Duodenal mucosa (tissue), 2 donors: ENCODE data around the gene ABR.
"Not testable (repeated sequence)": the region's sequence is repeated elsewhere in the genome, so short reads cannot be mapped to it uniquely, and the experiment has no call there.

Experiments used
- H3K27ac ChIP-seq: one replicate; pipeline ENCODE4 v1.7.0; 2013; ENCODE audit warnings: low read depth, low read length
- H3K27me3 ChIP-seq, 2 donors: one replicate each; pipeline ENCODE4 v1.7.0; 2013; ENCODE audit warnings: low read length in 2 of 2, control low read depth in 1 of 2; ENCODE audit not compliant: insufficient read depth in 2 of 2, control insufficient read depth in 1 of 2
- H3K36me3 ChIP-seq, 2 donors: one replicate each; pipeline ENCODE4 v1.7.0; 2013; ENCODE audit warnings: low read length in 2 of 2, control low read depth in 1 of 2; ENCODE audit not compliant: insufficient read depth in 2 of 2, control insufficient read depth in 1 of 2
- H3K4me1 ChIP-seq, 2 donors: one replicate each; pipeline ENCODE4 v1.7.0; 2013; ENCODE audit warnings: low read length in 2 of 2, control low read depth in 1 of 2; ENCODE audit not compliant: insufficient read depth in 2 of 2, control insufficient read depth in 1 of 2
- H3K4me3 ChIP-seq, 2 donors: one replicate each; pipeline ENCODE4 v1.7.0; 2013; ENCODE audit warnings: low read length in 2 of 2, low read depth in 1 of 2
- H3K9ac ChIP-seq, 2 donors: one replicate each; pipeline ENCODE4 v1.7.0; 2013; ENCODE audit warnings: low read length in 2 of 2, low read depth in 1 of 2
- H3K9me3 ChIP-seq, 2 donors: one replicate each; pipeline ENCODE4 v1.7.0; 2013; ENCODE audit warnings: low read length in 2 of 2, control low read depth in 1 of 2; ENCODE audit not compliant: control insufficient read depth in 1 of 2

The ABR gene

GRCh38 chr17:978103-979093 lies 201.4 kb downstream of the ABR start:
- H3K36me3 ChIP-seq = no peaks in the 10 kb centered on the region
- H3K4me1 ChIP-seq = peaks cover 4 to 13% of the 10 kb centered on the region in 2 donors
- peak overlapping the region; percentile 4 to 11 for H3K4me3 ChIP-seq
- no peak overlapping the region for H3K27ac ChIP-seq
- H3K27me3 ChIP-seq = peaks cover 12 to 20% of the 10 kb centered on the region in 2 donors
- H3K9me3 ChIP-seq = no peaks in the 10 kb centered on the region
- H3K9ac ChIP-seq = no peak overlapping the region

DNA sequence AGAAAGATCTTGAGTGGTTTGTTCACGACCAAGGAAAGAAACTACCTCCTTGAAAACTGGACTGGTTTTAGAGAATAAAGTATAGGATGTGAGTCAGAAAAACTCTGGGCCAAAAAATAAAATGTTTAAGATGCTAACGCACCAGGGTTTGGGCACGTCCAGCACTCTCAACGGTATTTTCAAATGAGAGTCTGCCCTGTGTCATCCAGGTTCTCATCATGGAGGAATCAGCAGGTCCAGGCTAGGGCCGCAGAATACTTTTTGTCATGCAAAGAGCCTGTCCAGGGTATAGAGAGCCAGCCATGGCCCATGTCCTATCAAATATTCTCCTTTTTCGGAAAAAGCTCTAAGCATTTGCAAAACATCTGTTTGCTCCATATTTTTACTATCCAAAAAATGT lies 202.6 kb downstream of the ABR start:
- Histone ChIP-seq H3K9me3 (no peaks in the 10 kb centered on the region), H3K27me3 (peaks cover 12 to 20% of the 10 kb centered on the region in 2 donors), H3K4me3 (no peak overlapping the region), H3K9ac (no peak overlapping the region), H3K4me1 (peaks cover 4 to 13% of the 10 kb centered on the region in 2 donors), H3K27ac (no peak overlapping the region), H3K36me3 (no peaks in the 10 kb centered on the region)

DNA sequence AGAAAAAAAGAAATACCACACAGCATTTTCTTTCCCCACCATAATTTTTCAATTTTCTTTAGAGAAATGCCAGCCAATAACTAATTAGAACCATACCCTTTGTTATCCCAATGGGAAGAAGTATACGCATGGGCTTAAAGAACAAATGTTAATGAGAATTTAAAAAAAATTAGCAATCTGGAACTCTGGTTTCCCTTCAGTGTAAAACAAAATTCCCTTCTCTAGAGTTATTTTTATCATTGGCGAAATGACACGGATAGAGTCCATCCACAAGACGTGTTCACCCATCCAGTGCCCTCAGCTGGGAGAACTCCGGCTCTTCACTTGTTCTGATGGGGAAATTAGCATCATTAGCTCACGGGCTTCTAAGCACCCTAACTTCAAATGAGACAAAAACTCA lies 203.5 kb downstream of the ABR start:
- Histone ChIP-seq H3K27me3 (peaks cover 12 to 20% of the 10 kb centered on the region in 2 donors), H3K4me3 (no peak overlapping the region), H3K36me3 (no peaks in the 10 kb centered on the region), H3K27ac (no peak overlapping the region), H3K9ac (no peak overlapping the region), H3K9me3 (no peaks in the 10 kb centered on the region), H3K4me1 (peaks cover 3 to 12% of the 10 kb centered on the region in 2 donors)

GRCh38 chr17:975371-975915 lies 204.3 kb downstream of the ABR start:
- peaks cover 15 to 23% of the 10 kb centered on the region in 2 donors for H3K27me3 ChIP-seq
- H3K4me3 ChIP-seq = no peak overlapping the region
- no peaks in the 10 kb centered on the region for H3K9me3 ChIP-seq
- H3K27ac ChIP-seq = no peak overlapping the region
- peaks cover 0 to 5% of the 10 kb centered on the region in 2 donors for H3K4me1 ChIP-seq
- H3K9ac ChIP-seq = peak overlapping the region in 1 of 2 donors; percentile 19
- no peaks in the 10 kb centered on the region for H3K36me3 ChIP-seq

DNA sequence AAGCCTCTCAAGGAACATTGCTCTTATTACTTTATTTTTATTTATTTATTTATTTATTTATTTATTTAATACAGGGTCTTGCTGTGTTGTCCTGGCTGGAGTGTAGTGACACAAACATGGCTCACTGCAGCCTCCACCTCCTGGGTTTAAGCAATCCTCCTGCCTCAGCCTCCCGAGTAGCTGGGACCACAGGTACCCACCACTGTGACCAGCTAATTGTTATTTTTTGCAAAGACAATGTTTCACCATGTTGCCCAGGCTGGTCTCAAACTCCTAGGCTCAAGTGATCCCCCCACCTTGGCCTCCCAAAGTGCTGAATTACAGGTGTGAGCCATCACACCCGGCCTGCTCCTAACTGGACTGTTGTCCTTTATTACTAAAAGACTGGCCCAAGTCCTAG lies 205.0 kb downstream of the ABR start:
- not testable (repeated sequence) for H3K9ac ChIP-seq, H3K27ac ChIP-seq, H3K9me3 ChIP-seq, H3K36me3 ChIP-seq, H3K4me3 ChIP-seq, H3K4me1 ChIP-seq
- peaks cover 21 to 29% of the 10 kb centered on the region in 2 donors for H3K27me3 ChIP-seq

GRCh38 chr17:973053-973452 lies 206.7 kb downstream of the ABR start:
- no peaks in the 10 kb centered on the region for H3K9me3 ChIP-seq
- no peak overlapping the region for H3K4me3 ChIP-seq
- peaks cover 23 to 32% of the 10 kb centered on the region in 2 donors for H3K27me3 ChIP-seq
- H3K36me3 ChIP-seq = no peaks in the 10 kb centered on the region
- no peak overlapping the region for H3K9ac ChIP-seq
- no peaks in the 10 kb centered on the region for H3K4me1 ChIP-seq
- H3K27ac ChIP-seq = no peak overlapping the region

DNA sequence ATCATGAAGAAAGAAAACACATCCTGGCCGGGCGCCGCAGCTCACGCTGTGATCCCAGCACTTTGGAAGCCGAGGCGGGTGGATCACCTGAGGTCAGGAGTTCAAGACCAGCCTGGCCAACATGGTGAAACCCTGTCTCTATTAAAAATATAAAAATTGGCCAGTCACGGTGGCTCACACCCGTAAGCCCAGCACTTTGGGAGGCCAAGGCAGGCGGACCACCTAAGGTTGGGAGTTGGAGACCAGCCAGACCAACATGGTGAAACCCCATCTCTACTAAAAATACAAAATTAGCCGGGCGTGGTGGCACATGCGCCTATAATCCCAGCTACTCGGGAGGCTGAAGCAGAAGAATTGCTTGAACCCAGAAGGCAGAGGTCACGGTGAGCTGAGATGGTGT lies 207.9 kb downstream of the ABR start:
- H3K9ac ChIP-seq, H3K4me1 ChIP-seq, H3K4me3 ChIP-seq, H3K36me3 ChIP-seq, H3K9me3 ChIP-seq, H3K27ac ChIP-seq: not testable (repeated sequence)
- H3K27me3 ChIP-seq = peaks cover 16 to 20% of the 10 kb centered on the region in 2 donors

GRCh38 chr17:970364-970763 lies 209.4 kb downstream of the ABR start:
- H3K4me1 ChIP-seq = no peaks in the 10 kb centered on the region
- H3K9ac ChIP-seq = no peak overlapping the region
- H3K27me3 ChIP-seq = peaks cover 14 to 16% of the 10 kb centered on the region in 2 donors
- no peaks in the 10 kb centered on the region for H3K36me3 ChIP-seq
- H3K4me3 ChIP-seq = no peak overlapping the region
- no peaks in the 10 kb centered on the region for H3K9me3 ChIP-seq
- no peak overlapping the region for H3K27ac ChIP-seq

DNA sequence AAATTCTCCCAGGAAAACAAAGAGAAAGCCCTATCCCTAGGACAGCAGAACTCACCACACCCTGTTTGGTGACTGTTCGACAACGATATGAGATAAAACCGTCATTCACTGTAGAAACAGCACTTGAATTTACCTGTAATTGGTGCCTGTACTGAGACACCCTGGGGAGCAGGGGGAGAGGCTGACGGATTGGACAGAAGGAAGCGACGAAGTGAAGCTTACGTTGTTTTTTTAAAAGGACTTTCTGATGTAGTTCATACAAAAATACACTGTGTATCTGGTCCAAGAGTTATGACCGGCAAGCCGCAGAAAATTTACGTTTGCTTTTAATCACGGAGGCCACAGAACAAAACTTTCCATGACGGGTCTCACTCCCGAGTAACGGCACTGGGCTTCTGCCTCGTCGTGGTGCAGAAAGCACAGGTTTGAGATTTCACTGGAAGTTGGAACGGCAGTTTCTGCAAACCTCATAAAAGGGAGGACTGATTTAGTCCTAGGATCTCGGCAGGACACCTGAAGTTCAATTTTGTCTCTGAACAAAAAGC lies 209.9 kb downstream of the ABR start:
- peaks cover 10 to 16% of the 10 kb centered on the region in 2 donors for H3K27me3 ChIP-seq
- no peak overlapping the region for H3K27ac ChIP-seq
- H3K9ac ChIP-seq = no peak overlapping the region
- H3K4me1 ChIP-seq = no peaks in the 10 kb centered on the region
- H3K9me3 ChIP-seq = no peaks in the 10 kb centered on the region
- no peak overlapping the region for H3K4me3 ChIP-seq
- H3K36me3 ChIP-seq = no peaks in the 10 kb centered on the region
